ENCODE measurements around the gene CCDC83.

The CCDC83 gene

GRCh38 chr11:85855341-85855656 is at the start of gene CCDC83:
Gene CCDC83, plus strand, starts transcription at chr11:85855383. Its CDS starts 9,741 bp downstream, at chr11:85865124.
- no peak for DNase-seq

GRCh38 chr11:85805387-85805786 is 49.8 kb upstream of the CCDC83 start:
- DNase-seq = no peak

GRCh38 chr11:85806016-85806415 is 49.2 kb upstream of the CCDC83 start:
- DNase-seq = no peak

- DNase-seq = no peak
Measured at GRCh38 chr11:85806876-85807275, 48.3 kb upstream of the CCDC83 start.

DNA sequence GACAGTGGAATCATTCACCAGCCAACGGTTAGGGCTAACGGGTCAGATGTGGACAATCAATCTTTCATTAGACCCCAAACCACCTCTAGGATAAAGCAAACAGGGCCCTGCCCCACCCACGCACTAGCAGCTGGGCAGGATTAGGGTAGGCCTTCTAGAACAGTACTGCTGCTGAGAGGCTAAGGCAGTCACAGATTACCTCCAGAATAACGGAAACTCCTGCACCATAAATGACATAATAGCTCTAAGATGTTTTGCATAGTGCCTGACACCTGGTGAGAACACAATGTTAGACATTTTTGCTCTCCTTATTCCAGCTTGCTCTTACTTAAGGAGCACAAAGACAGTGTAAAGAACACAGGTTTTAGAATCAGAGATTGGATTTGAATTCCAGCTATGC is 46.0 kb upstream of the CCDC83 start:
- no peak for DNase-seq

DNA sequence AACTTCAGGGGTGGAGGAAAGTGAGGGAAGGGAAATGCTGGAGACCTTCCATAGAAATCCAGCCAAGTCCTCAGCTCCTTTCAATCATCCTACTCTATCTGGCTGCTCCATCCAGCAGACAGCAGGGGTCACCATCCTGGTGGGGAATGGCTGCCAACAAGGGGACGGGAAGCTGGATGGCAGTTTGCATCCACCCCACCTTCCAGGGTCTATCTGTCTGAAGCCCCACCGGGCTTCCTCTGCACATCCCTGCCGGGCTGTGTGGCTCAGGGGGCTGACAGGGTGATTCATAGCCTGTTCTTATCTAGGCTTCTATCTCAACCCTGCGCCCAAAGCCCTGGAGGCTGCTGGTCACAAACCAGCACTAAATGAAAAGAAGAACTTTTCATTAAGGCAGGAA is 45.3 kb upstream of the CCDC83 start:
- DNase-seq = peak in 1 of 2 donors; percentile 9

DNA sequence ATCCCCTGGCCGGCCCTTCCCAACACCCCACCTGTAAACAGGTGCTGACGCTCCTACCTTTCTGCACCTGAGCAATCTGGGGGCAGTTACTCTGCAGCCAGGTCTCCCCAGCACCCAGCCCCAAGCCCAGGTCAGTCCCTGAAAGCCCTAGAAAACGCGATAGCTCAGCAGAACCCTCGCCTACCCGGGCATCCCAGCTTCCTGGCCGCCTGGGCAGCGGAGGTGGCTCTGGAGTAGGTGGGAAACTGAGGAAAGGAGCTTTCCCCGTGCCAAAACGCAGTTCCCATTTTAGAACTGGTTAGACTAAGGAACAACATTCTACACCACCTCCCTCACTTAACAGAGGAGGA is 44.7 kb upstream of the CCDC83 start:
- DNase-seq = peak in 1 of 2 donors; percentile 24

DNA sequence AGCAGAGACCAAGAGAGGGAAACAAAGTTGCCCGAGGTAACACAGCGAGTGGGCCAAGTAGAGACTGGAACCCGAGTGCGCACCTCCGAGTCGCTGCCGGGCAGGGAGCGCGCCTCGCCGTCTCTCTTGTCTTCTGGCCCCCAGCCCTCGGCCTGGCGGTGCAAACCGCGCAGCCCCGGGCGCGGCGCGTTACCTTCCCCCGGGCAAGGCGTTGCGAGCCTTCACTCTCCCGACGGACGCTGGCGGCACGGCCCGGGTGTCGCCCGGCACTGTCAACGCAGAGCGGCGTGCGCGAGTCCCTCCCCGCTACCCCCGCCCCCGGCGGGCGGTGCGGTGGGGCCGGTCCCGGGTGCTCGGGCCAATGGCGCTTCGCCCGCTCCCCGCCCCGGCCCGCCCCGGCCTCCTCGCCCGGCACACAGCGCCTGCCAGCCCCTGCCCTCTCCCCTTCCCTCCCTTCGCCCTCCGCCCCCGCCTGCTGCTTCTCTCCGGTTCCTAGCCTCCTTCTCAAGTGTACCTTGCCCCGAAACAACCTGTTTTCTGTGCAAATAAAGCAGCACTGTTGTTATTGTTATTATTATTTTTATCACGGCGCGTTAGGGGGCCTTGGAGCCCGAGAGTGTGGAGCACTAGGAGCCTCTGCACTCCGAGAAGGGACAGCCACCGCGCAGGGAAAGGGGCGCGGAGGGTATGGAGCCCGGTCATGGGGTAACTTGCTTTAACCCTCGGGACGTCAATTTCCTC is 44.1 kb upstream of the CCDC83 start, which contains the start of gene SYTL2:
Gene SYTL2, minus strand, starts transcription at position 271 of the 741 bp plus-strand sequence. CDS start 53,416 bp downstream, outside the sequence.
- DNase-seq = peak; percentile 76 to 81

DNA sequence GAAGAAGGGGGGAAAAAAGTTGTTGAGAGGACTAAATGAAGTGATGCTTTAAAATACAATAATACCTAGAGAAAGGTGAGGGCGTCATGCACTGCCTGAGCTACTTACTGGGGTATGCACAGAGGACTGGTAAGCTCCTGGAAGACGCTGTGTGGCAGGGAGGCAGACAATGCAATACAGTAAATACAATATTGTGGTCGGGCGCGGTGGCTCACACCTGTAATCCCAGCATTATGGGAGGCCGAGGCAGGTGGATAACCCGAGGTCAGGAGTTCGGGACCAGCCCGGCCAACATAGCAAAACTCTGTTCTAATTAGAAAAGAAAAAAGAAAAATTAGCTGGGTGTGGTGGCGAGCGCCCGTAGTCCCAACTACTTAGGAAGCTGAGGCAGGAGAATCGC is 43.6 kb upstream of the CCDC83 start:
- DNase-seq = no peak

- no peak for DNase-seq
Measured at GRCh38 chr11:85813721-85814120, 41.5 kb upstream of the CCDC83 start.

- DNase-seq = no peak
Measured at GRCh38 chr11:85815186-85815931, 39.8 kb upstream of the CCDC83 start.

DNA sequence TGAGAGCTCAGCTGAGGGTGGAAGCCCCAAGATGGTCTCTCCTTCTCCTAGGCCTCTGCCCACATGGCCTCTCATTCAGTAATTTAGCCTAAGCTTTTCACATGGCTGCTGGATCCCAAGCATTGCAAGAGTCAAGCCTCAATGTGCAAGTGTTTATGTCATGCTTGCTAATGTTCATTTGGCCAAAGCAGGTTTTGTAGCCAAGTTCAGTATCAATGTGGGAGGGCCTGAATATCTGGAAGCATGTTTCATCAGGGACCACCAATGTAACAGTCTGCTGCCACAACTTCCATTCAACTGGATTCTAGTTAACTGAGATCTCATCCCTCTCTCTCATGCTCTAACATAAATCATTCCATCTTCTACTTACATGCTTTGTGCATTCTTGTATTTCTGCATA is 35.7 kb upstream of the CCDC83 start:
- no peak for DNase-seq

DNA sequence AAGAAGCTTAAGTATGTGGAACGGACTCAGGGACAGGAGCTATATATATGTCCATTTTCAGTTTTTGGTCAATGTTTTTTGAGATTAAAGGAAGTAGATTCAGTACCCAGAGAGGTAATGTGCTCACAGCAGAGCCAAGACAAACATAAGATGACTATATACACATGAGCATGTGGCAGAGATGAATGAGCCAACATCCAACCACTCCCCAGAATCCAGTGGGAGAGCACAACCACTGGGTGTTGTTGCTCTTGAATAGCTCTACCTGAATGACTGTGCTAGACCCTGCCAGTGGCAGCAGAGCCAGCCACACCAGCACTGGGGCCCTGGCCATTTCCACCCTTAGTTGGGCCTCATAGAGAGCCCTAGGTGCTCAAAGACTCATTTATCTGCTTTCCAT is 33.5 kb upstream of the CCDC83 start:
- no peak for DNase-seq

DNA sequence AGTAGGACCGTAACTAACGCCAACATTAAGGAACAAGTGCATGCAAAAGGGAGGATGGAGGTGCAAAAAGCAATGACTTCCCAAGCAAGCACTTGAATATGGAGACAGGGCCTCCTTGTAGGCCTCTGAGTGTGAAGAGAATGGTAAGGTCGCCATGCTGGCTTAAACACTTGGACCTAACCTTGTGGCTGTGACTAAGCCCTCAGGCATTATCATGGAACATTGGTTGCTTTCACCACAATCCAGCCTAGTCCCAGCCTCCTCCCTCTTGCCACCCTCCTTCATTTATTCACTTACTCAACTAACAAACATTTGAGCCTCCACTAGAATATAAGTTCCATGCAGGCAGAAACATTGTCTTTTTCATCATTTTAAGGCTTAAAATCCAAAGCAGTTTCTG is 32.4 kb upstream of the CCDC83 start:
- DNase-seq = no peak

DNA sequence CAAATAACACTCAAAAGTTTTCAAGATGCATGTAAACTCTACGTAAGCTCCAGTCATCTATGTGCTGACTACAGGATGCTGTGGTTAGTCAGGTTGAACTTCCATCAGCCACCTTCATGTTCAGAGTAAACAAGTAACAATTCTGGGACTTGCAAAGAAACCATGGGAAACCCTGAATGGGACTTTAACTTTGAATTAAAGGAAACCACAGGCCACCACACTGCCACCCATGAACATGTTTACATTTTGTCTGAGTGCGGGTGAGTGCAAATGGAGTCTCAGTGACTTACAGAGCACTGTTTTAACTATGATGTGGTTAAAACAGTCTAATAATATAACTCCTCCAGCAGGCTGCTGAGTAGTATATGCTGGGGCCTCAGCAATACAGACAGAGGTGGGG is 31.4 kb upstream of the CCDC83 start:
- DNase-seq = peak in 1 of 2 donors; percentile 49

DNA sequence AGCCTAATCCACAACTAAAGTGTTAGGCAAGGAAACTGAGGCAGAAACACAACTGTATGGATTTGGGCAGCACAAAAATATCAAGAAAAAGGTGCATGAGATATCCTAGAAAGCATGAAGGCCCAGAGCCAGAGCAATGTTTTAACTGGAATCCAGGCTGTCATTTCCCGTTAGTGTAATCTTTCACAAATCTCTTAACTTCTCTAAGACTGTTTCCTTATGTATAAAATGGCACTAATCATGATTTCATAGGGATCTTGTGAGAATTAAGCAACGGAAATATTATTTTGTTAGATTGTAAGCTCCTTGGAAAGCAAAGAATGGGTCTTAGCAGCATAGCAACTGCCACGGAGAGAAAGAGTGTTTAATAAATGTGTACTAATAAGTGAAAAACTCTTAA is 29.6 kb upstream of the CCDC83 start:
- DNase-seq = no peak

GRCh38 chr11:85826116-85826855 is 28.9 kb upstream of the CCDC83 start:
- peak in 1 of 2 donors; percentile 29 for DNase-seq

DNA sequence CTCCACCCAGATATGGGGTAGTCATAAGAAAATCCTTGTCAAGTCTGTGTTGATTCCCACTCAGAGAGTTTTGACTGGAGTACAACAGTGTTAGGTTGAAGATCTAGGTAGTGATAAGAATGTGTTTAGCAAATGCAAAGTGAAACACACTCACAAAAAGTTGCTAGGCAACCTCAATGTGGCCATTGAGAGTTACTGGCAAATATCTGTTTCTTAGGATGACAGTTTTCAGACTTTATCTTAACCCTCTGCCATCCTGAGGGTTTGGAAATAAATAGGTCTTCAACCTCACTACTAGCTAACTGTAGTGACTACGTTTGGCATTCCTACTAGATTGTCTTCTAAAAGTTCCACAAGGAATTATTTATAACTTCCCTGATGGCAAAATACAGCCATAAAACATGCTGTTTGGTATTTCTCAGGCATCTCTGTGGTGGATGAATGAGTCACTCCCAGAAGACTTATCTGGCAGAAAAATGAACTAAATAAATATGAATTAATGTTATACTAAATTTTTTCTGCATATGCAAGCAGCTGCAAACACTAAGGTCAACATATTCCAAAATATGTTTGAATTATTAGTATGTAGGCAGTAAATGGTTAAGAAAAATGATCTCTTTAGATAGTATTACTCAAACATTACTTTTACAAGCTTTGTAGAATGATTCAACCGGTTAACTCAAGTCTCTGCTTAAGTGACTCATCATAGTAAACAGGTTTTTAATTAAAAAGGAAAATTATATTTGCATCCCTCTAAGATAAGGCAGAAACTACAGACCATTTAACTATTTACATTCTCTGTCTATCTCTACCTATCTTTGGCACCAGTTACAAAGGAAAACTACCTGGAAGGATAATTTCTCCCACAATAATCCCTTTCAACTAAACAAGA is 27.2 kb upstream of the CCDC83 start:
- no peak for DNase-seq

DNA sequence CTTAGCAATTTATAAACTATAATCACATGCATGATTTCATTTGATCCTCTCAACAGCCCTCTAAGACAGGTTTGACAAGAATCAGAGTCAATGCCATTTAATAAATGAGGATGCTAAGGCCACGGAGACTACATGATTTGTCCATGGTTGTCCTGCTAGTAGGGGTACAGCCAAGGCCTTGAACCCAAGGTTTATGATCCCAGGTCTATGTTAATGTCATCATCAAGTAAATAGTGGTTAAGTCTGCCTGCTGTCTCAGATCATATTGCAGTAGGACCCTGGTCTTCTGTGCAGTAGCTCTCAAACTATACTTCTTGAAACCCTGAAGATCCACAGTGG is 26.6 kb upstream of the CCDC83 start:
- DNase-seq = no peak

- DNase-seq = no peak
Measured at GRCh38 chr11:85829172-85829571, 26.0 kb upstream of the CCDC83 start.

GRCh38 chr11:85831050-85831449 is 24.1 kb upstream of the CCDC83 start:
- no peak for DNase-seq

- DNase-seq = no peak
Measured at GRCh38 chr11:85835263-85835662, 19.9 kb upstream of the CCDC83 start.

DNA sequence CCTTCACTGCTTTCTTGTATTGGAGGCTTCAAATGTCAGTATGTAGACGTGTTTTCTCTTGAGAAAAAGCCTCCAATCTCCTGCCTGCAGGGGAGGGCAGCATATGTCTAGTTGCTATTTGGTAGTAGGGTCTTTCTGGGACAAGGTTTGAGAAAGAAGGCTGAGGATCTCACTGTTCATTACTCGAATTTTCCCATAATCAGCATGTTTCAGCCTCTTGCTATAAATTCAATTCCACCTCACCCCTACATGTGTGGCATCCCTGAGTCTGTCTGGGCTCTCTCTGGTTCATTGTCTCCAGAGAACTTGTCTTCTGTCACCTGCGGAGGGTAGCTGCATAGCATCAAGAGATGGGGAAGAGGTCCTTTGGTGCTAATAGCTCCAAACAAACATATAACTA is 19.5 kb upstream of the CCDC83 start:
- no peak for DNase-seq
